GM18868 (cell line): Measurements from ENCODE around the gene RASEF.
"Not testable (repeated sequence)": the region's sequence is repeated elsewhere in the genome, so short reads cannot be mapped to it uniquely, and the experiment has no call there.

ENCODE experiments used
- ATAC-seq: cut with Tn5 transposase; IDR thresholded peaks from one replicate; pipeline ENCODE4 v1.9.1; 2021; ENCODE audit warnings: mild to moderate bottlenecking, moderate library complexity; ENCODE audit not compliant: unreplicated experiment

Gene RASEF

GRCh38 chr9:82975176-82975575 lies 87.8 kb downstream of the RASEF start:
- ATAC-seq = no peak

GRCh38 chr9:82972446-82972845 lies 90.5 kb downstream of the RASEF start:
- no peak for ATAC-seq

GRCh38 chr9:82970359-82970758 lies 92.6 kb downstream of the RASEF start:
- no peak for ATAC-seq

- no peak for ATAC-seq
Observed at GRCh38 chr9:82969291-82969690, 93.7 kb downstream of the RASEF start.

- ATAC-seq = no peak
Observed at GRCh38 chr9:82968816-82969215, 94.1 kb downstream of the RASEF start.

GRCh38 chr9:82968388-82968787 lies 94.6 kb downstream of the RASEF start:
- ATAC-seq = no peak

- peak; percentile 98 for ATAC-seq
Observed at GRCh38 chr9:82961504-82962125, 101.3 kb downstream of the RASEF start.

- no peak for ATAC-seq
Observed at GRCh38 chr9:82957529-82958379, 105.2 kb downstream of the RASEF start.

GRCh38 chr9:82949203-82949602 lies 113.7 kb downstream of the RASEF start:
- ATAC-seq = no peak

- ATAC-seq = no peak
Observed at GRCh38 chr9:82940376-82940775, 122.6 kb downstream of the RASEF start.

- peak; percentile 46 for ATAC-seq
Observed at GRCh38 chr9:82939451-82939850, 123.5 kb downstream of the RASEF start.

- ATAC-seq = no peak
Observed at GRCh38 chr9:82938426-82939218, 124.3 kb downstream of the RASEF start.

GRCh38 chr9:82936561-82936960 lies 126.4 kb downstream of the RASEF start:
- ATAC-seq = not testable (repeated sequence)

GRCh38 chr9:82934949-82935348 lies 128.0 kb downstream of the RASEF start:
- no peak for ATAC-seq

- not testable (repeated sequence) for ATAC-seq
Observed at GRCh38 chr9:82934025-82934424, 128.9 kb downstream of the RASEF start.

- ATAC-seq = no peak
Observed at GRCh38 chr9:82930116-82930515, 132.8 kb downstream of the RASEF start.
